Measurements from ENCODE around the gene IGF2BP2.
A peak's percentile ranks its signal among the peaks of the same experiment; 100 is the strongest.
"Not testable (repeated sequence)": the region's sequence is repeated elsewhere in the genome, so short reads cannot be mapped to it uniquely, and the experiment has no call there.

The IGF2BP2 gene

DNA sequence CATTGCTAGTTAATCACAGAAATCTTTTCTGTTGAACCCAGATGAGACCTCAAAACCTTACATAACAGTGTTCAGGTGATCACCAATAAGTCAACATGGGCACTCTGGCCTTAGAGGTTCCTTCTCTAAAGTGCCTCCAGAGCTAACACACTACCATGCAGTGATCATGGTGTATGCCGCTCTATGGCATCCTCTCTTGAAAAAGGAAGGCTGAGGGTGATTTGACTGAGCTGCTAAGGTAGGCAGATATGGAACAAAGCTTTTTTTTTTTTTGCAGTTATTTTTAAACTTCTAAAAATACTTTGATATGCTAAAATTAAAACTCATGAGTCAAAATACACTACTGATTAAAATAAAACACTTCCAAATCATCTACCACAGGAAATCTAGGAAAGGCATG lies 46.0 kb downstream of the IGF2BP2 start:
- Mint-ChIP-seq H3K27ac (no peak overlapping the region), H3K4me3 (no peak overlapping the region), H3K4me1 (no peaks in the 10 kb centered on the region), H3K36me3 (ENCODE audit: low read depth) (no peaks in the 10 kb centered on the region), H3K27me3 (peaks cover 2% of the 10 kb centered on the region), H3K9me3 (no peaks in the 10 kb centered on the region)
- DNase-seq (no peak), ATAC-seq (no peak)

DNA sequence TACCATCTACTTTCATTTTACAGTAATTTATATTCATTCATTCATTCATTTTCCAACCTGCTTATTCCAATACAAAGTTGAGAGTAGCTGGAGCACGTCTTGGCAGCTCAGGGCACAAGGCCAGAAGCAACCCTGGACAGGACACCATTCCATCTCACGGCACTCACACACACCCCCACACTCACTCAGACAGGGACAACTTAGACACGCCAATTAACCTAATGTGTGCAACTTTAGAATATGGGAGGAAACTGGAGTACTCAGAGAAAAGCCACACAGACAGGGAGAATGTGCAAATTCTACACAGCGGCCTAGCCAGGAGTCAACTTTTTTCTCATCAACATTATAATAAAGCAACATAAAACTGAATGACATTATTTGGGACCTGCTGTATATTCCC lies 46.7 kb downstream of the IGF2BP2 start:
- no peaks in the 10 kb centered on the region for H3K4me1 Mint-ChIP-seq
- no peak for DNase-seq
- no peak for ATAC-seq
- H3K4me3 Mint-ChIP-seq: no peak overlapping the region
- H3K27ac Mint-ChIP-seq: no peak overlapping the region
- no peaks in the 10 kb centered on the region for H3K9me3 Mint-ChIP-seq
- H3K27me3 Mint-ChIP-seq: peaks cover 2% of the 10 kb centered on the region
- H3K36me3 Mint-ChIP-seq (ENCODE audit: low read depth): no peaks in the 10 kb centered on the region

DNA sequence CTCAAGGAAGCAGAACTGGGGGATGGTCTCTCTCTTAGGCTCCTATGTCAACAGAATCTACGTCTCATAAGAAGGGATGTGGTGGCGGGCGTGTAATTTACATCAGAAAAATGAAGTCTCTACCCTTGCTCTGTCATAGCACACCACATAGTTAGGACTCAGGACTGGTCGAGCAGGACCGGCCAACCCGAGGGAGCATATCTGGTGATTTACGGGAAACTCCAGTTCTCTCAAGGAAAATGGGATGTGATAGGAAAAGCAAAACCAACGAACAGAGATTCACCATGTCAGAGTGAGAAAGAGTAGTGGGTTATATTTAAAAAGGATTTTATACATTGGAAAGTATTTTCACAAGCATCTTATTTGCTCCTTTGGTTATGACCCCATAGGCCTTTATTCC lies 54.7 kb downstream of the IGF2BP2 start:
- Mint-ChIP-seq H3K4me3 (no peak overlapping the region), H3K36me3 (ENCODE audit: low read depth) (no peaks in the 10 kb centered on the region), H3K27ac (no peak overlapping the region), H3K27me3 (peaks cover 4% of the 10 kb centered on the region), H3K9me3 (no peaks in the 10 kb centered on the region), H3K4me1 (no peaks in the 10 kb centered on the region)
- DNase-seq (no peak), ATAC-seq (no peak)

DNA sequence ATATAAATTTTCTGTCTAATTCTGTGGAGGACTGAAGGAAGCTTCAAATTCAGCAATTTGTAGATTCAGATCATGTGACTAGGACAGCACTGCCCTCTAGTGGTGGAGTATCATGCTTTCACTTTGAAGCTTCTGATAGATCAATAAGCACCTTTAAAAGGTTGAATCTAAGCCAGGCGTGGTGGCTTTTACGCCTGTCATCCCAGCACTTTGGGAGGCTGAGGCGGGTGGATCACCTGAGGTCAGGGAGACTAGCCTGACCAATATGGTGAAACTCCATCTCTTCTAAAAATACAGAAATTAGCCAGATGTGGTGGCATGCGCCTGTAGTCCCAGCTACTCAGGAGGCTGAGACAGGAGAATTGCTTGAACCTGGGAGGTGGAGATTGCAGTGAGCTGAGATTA lies 56.3 kb downstream of the IGF2BP2 start:
- H3K27ac Mint-ChIP-seq; H3K9me3 Mint-ChIP-seq; H3K36me3 Mint-ChIP-seq (ENCODE audit: low read depth); ATAC-seq; H3K27me3 Mint-ChIP-seq; H3K4me3 Mint-ChIP-seq; H3K4me1 Mint-ChIP-seq: not testable (repeated sequence)
- DNase-seq: peak; percentile 66

DNA sequence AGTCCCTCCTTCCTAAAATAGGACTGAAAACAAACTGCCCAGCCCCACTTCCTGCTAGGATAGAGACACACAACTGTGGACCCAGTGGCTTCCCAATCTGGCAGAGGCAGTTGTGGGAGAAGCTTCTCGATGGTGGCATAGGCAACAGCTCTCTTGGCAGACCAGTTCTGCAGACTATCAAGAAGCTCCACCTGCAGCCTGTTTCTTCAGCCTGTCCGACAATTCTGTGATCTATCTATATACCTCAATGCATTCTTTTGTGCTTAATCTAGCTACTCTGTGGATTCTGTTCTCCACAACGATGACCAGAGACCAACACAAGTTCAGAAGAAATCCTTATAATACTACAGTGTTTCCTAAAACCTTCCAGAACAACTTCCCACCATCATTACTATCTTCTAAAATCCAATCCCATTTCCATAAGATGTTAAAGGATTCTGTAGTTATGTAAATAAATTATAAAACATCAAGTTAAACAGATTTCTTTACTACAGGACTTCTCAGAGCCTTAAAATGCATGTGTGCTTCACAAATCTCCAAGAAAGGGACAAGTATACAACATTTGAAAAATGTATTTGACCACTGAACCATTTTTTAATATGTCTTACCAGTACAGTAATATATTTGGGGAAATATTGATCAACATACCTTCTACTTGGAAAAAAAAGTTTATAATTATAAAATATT lies 57.7 kb downstream of the IGF2BP2 start:
- H3K36me3 Mint-ChIP-seq (ENCODE audit: low read depth): no peaks in the 10 kb centered on the region
- ATAC-seq (no peak), DNase-seq (no peak)
- no peak overlapping the region for H3K4me3 Mint-ChIP-seq
- no peak overlapping the region for H3K27ac Mint-ChIP-seq
- H3K9me3 Mint-ChIP-seq: no peaks in the 10 kb centered on the region
- H3K27me3 Mint-ChIP-seq: peaks cover 7% of the 10 kb centered on the region
- no peaks in the 10 kb centered on the region for H3K4me1 Mint-ChIP-seq

DNA sequence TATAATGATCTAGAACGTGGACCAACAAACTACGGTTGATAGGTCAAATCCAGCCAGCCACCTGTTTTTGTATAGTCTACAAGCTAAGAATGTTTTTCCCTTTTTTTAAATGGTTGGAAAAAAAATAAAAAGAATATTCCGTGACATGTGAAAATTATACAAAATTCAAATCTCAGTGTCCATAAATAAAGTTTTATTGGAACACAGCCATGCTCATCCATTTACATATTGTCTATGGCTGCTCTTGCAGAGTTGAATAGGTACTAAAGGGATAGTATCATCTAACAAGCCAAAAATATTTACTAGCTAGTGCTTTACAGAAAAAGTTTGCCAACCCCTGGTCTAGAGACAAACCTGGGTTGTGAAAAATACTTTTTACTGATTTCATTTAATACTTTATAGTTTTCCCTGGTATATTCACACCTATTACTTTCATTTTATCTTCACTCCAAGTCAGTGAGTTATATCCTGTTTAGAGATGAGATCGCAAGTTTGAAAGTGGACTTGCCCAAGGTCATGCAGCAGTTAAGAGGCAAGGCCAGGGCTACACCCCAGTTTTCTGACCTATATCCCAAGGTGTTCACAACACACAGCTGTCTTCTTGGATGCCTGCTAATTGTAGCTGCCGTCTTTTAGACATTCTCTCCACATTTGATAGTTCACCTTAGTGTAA lies 58.4 kb downstream of the IGF2BP2 start:
- Mint-ChIP-seq H3K4me1 (no peaks in the 10 kb centered on the region), H3K27me3 (peaks cover 7% of the 10 kb centered on the region), H3K4me3 (no peak overlapping the region), H3K36me3 (ENCODE audit: low read depth) (no peaks in the 10 kb centered on the region), H3K9me3 (no peaks in the 10 kb centered on the region), H3K27ac (no peak overlapping the region)
- ATAC-seq: no peak
- no peak for DNase-seq

DNA sequence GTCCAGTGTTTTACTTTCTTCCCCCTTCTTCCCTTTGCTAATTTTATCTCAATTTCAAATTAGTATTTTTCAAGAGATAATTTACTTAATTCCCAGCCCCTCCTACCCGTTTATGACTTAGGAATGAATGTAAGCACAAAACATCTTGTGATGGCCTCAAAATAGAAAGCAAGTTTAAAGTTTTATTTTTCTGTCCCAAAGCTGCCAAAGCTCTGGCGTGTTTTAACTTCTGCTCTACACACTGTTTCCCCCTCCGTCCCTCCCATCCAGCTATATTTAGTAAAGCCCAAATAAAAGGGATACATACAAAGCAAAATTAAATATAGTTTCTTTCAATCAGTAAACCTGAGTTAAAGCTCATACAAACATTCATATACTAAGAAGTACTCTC lies 59.9 kb downstream of the IGF2BP2 start:
- ATAC-seq (no peak), DNase-seq (no peak)
- Mint-ChIP-seq H3K36me3 (ENCODE audit: low read depth) (no peaks in the 10 kb centered on the region), H3K27me3 (peaks cover 11% of the 10 kb centered on the region), H3K9me3 (no peaks in the 10 kb centered on the region), H3K4me3 (no peak overlapping the region), H3K27ac (no peak overlapping the region), H3K4me1 (no peaks in the 10 kb centered on the region)

DNA sequence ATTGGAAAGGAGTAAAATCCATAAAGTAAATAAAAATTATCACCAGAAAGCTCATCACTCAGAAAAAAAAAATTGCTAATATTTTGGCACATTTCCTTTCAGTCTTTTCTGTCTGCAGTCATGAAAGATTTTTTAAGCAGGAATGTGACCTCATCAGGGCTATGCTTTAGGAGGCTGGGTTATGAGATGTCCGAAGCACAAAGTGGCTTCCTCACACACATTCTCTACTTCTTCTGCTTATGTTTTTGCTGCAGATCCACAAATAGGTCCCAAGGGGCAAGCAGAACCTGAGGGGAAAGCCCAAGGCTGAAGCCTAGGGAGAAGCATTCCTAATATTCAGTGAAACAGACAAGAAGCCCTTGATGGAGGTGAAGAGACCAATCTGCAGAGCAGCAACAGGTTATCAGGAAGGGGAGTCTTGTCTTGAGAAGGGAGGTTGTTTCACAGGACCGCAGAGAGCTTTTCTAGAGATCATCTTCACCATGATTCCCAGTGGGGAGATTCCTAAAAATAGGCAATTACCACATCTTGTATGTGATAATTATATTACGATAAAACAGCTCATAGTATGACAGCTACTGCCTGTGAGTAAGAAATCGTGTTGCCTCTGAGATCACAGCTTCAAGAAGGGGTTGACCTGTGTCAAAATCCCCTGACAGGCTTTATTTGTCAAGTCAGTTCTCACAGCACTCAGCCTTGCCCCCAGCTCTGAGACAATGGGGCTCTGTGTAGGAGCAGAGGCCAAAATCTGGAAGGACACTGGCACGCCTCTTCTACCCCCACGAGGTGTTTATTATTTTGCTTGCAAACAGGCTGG lies 60.5 kb downstream of the IGF2BP2 start:
- Mint-ChIP-seq H3K36me3 (ENCODE audit: low read depth) (no peaks in the 10 kb centered on the region), H3K9me3 (no peaks in the 10 kb centered on the region), H3K4me1 (no peaks in the 10 kb centered on the region), H3K27ac (no peak overlapping the region), H3K27me3 (peaks cover 12% of the 10 kb centered on the region), H3K4me3 (no peak overlapping the region)
- ATAC-seq (no peak), DNase-seq (no peak)

DNA sequence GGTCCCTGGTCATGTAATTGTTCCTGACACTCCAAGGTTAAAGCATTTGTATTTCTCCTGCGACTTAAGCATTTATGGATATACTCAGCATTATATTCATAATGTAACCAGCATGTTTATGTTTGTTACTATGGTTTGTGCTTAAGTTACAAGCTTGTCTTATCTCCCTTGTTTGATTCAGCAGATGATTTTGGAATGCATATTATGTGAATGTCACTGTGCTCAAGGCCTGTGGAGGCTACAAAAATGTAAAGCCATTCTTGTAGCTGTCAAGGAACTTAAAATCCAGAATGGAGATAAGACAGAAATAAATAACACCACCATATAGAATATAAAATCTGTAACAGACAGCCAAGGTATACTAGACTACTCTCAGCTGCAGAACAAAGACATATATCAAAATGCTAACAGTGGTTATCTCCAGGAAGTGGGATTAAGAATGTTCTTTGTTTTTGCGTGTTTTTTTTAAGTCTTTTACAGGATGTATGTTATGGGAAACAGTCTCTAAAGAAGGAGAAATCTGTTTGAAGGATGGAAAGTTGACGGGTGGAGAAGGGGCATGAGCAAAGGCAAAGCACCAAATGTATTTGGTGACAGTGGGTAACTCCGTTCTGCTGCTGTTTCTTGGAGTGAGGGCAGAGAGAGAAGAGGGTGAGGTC lies 61.4 kb downstream of the IGF2BP2 start:
- Mint-ChIP-seq H3K4me3 (no peak overlapping the region), H3K27me3 (peaks cover 12% of the 10 kb centered on the region), H3K36me3 (ENCODE audit: low read depth) (no peaks in the 10 kb centered on the region), H3K27ac (no peak overlapping the region), H3K4me1 (no peaks in the 10 kb centered on the region), H3K9me3 (no peaks in the 10 kb centered on the region)
- ATAC-seq (no peak), DNase-seq (no peak)

DNA sequence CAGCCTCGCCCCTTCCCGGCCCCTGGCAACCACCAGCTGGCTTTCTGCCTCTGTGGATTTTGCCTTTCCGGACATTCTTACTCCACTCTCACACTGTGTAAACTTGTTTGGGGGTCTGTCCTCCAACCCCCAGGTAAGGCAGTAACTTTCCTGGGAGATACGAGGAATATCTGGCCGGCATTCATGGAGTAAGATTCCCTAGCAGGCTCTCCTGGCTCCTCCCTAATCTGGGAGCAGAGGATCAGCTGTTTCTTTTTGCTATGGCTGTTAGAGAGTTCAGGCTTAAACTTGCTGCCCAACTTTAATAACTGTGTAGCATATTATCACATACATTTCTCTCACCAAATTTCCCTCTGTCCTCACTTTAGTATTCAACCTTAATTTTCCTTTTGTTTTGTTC lies 64.3 kb downstream of the IGF2BP2 start:
- ATAC-seq: no peak
- Mint-ChIP-seq H3K27me3 (peaks cover 17% of the 10 kb centered on the region), H3K9me3 (peaks cover 3% of the 10 kb centered on the region), H3K36me3 (ENCODE audit: low read depth) (no peaks in the 10 kb centered on the region), H3K4me3 (no peak overlapping the region), H3K27ac (no peak overlapping the region), H3K4me1 (no peaks in the 10 kb centered on the region)
- no peak for DNase-seq

DNA sequence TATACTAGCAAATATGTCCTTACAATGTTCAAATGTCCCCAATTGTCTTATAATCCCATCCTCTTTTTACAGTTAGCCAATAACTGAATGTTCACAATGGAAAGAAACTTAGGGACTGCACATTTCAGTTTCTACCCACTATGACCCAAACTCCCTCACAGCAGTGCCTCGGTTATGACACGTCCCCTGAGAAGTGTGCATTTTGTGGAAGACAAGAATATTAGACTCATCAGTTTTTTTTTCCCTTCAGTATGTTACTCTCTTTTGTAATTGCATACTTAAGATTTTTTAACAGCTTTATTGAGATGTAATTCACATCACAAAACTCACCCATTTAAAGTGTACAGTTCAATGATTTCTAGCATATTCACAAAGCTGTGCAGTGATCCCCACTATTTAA lies 64.8 kb downstream of the IGF2BP2 start:
- Mint-ChIP-seq H3K4me3 (no peak overlapping the region), H3K9me3 (peaks cover 3% of the 10 kb centered on the region), H3K4me1 (no peaks in the 10 kb centered on the region), H3K27ac (no peak overlapping the region), H3K27me3 (peaks cover 13% of the 10 kb centered on the region), H3K36me3 (ENCODE audit: low read depth) (no peaks in the 10 kb centered on the region)
- ATAC-seq (no peak), DNase-seq (no peak)

DNA sequence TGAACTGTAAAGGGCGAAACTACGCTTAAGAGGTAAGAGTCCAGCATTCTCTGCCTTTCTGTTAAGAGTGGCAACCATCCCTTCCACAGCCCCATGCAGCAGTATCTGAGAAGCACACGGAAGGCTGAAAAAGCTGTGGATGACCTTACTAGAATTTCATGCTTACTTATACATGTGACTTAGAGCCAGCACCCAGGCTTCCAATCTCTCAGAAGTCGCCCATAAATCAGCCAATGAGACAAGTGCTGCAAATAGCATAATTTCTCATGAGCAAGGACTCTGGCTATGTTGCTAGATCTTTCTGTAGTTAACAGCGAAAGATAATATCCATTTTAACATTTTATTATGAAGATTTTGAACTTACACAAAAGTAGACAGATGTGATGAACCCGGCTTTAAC lies 65.3 kb downstream of the IGF2BP2 start:
- H3K36me3 Mint-ChIP-seq (ENCODE audit: low read depth): no peaks in the 10 kb centered on the region
- peaks cover 13% of the 10 kb centered on the region for H3K27me3 Mint-ChIP-seq
- no peak for DNase-seq
- H3K9me3 Mint-ChIP-seq: peaks cover 3% of the 10 kb centered on the region
- ATAC-seq: no peak
- no peaks in the 10 kb centered on the region for H3K4me1 Mint-ChIP-seq
- H3K4me3 Mint-ChIP-seq: no peak overlapping the region
- no peak overlapping the region for H3K27ac Mint-ChIP-seq

DNA sequence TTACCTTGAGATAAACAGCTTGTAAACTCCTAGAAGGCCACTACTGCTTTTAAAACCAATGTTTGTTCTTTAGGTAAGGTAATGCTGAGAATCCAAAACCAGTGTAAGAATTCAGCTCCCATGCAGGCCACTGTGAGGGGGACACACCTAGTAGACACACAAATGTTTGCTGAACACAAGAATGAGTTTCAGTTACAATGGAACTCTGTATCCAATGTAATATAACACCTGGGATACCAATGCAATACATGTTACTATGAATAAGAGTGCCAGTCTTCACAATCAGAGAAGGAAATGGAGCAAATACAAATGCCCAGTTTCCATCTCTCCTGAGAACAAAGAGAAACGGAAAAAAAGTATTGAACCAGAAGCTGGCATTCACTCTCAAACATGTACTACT lies 65.9 kb downstream of the IGF2BP2 start:
- Mint-ChIP-seq H3K27ac (no peak overlapping the region), H3K9me3 (peaks cover 3% of the 10 kb centered on the region), H3K36me3 (ENCODE audit: low read depth) (no peaks in the 10 kb centered on the region), H3K4me3 (no peak overlapping the region), H3K4me1 (no peaks in the 10 kb centered on the region), H3K27me3 (peaks cover 13% of the 10 kb centered on the region)
- ATAC-seq (no peak), DNase-seq (no peak)

DNA sequence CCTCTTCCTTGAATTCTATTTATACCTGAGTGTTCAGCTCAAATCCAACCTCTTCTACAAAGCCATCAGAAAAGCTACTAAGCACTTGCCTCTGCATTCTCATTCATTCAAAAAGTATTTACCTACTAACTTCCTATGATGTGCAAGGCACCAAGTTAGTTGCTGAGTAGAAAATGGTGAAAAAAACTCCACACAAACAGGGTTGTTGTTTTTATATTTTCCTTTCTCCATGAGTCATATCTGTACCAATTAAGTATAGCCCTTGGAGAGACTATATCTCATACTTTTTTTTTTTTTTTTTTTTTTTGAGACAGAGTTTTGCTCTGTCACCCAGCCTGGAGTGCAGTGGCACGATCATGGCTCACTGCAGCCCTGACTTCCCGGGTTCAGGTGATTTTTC lies 67.7 kb downstream of the IGF2BP2 start:
- Mint-ChIP-seq H3K4me3 (no peak overlapping the region), H3K27ac (no peak overlapping the region), H3K27me3 (peaks cover 10% of the 10 kb centered on the region), H3K36me3 (ENCODE audit: low read depth) (no peaks in the 10 kb centered on the region), H3K4me1 (no peaks in the 10 kb centered on the region), H3K9me3 (peaks cover 3% of the 10 kb centered on the region)
- ATAC-seq (no peak), DNase-seq (no peak)

DNA sequence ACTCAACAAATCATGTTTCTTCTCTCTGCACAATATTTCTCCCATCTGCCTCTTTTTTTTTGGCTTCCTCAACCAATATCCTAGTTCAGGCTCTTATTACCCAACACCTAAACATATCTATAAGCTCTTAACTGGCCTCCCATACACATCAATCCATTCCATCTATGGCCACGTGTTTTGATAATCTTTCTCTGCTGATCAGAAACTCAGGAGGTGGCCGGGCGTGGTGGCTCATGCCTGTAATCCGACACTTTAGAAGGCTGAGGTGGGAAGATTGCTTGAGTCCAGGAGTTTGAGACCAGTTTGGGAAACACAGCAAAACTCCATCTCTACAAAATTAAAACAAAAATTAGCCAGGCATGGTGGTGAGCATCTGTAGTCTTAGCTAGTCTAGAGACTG lies 68.4 kb downstream of the IGF2BP2 start:
- Mint-ChIP-seq H3K27ac (no peak overlapping the region), H3K4me1 (no peaks in the 10 kb centered on the region), H3K36me3 (ENCODE audit: low read depth) (no peaks in the 10 kb centered on the region), H3K4me3 (no peak overlapping the region), H3K27me3 (peaks cover 10% of the 10 kb centered on the region), H3K9me3 (peaks cover 3% of the 10 kb centered on the region)
- no peak for ATAC-seq
- DNase-seq: no peak

Data from activated naive CD8-positive, alpha-beta T cell treated with anti-CD3 and anti-CD28 coated beads, Interleukin-2, amount 50 U/mL, for 24 hours (primary cell).